SJSA1 (cell line): Measurements from ENCODE around the gene RAB11A. TPM values are rescaled to one million over a fixed set of nuclear protein-coding genes. Genes with fewer than 3 reads are reported as not detected.

Experiments used
- DNase-seq, 2 experiments: peaks; one replicate each; pipeline ENCODE4 v3.0.0-alpha.2; 2015 to 2020; ENCODE audit warnings: low spot score in 2 of 2, low read depth in 1 of 2
- H3K27ac ChIP-seq: fragments of 250-450 bp; sonication (Bioruptor Pico); 2 replicates; pipeline ENCODE4 v1.5.1; 2020; ENCODE audit warnings: mild to moderate bottlenecking, moderate library complexity
- H3K27me3 ChIP-seq: fragments of 250-450 bp; sonication (Bioruptor Pico); replicated peaks from 2 replicates; pipeline ENCODE4 v1.5.1; 2020; ENCODE audit warnings: mild to moderate bottlenecking, moderate library complexity
- H3K36me3 ChIP-seq: fragments of 250-450 bp; sonication (Bioruptor Pico); 2 replicates; pipeline ENCODE4 v1.5.1; 2020; ENCODE audit warnings: mild to moderate bottlenecking
- H3K4me1 ChIP-seq: fragments of 250-450 bp; sonication (Bioruptor Pico); replicated peaks from 2 replicates; pipeline ENCODE4 v1.6.1; 2021; ENCODE audit warnings: mild to moderate bottlenecking
- H3K4me3 ChIP-seq: fragments of 250-450 bp; sonication (Bioruptor Pico); 2 replicates; pipeline ENCODE4 v1.5.1; 2020; ENCODE audit warnings: mild to moderate bottlenecking
- H3K9me3 ChIP-seq: fragments of 250-450 bp; sonication (Bioruptor Pico); replicated peaks from 2 replicates; pipeline ENCODE4 v1.5.1; 2020; ENCODE audit warnings: mild to moderate bottlenecking
- total RNA-seq: library from RNA; depleted of rRNA; stranded (reverse); fragments of >200 nt; shearing (Covaris generic); gene quantifications from 2 replicates; pipeline ENCODE4 v1.2.3, GENCODE V29; 2014; rRNA removed

The RAB11A gene
- total RNA-seq, 1 experiment from 2014 or later = 205 TPM

DNA sequence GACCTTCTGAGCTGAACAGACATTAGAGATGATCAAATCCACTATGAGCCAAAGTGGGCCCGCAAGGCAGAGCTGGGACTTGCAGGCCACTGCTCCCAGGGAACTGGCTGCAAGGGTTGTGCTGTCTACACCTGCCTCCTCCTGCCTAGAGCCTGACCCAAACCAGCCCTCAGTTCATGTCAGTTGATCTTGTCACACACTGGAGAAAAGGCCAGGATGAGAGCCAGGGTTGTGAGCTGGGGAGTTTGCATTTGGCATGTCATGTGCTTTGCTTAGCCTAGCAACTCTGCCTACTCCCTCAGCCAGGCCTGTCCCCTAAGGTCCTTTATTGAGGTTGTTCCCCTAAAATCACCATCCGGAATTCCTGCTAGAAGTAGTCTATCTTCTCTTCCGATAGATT, 67.8 kb downstream of the RAB11A start:
- no peak for DNase-seq
- peaks cover 10% of the 10 kb centered on the region; the same call in 1 of the 2 replicates for H3K27me3 ChIP-seq
- H3K36me3 ChIP-seq = no peaks in the 10 kb centered on the region
- no peak overlapping the region for H3K4me3 ChIP-seq
- H3K27ac ChIP-seq = no peak overlapping the region
- H3K4me1 ChIP-seq = no peaks in the 10 kb centered on the region
- no peaks in the 10 kb centered on the region for H3K9me3 ChIP-seq

DNA sequence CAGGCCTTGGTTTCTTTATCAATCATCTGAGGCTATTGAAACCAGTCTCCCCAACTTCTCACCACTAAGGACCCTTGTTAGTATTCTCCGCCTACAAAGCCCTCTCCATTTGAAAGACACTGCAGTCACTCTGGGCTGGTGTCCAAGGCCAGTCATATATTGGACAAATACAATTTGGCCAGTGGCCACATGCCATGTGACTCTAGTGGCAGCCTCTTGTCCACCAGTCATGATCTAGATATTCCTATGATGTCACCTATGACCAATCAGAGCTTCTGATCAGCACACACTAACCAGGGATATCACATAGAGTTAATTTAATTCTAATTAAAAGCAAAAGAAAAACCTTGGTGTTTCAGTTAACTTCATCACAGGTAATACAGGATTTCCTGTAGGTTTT, 68.2 kb downstream of the RAB11A start:
- no peak overlapping the region for H3K4me3 ChIP-seq
- no peak for DNase-seq
- H3K27ac ChIP-seq = no peak overlapping the region
- H3K27me3 ChIP-seq = peaks cover 10% of the 10 kb centered on the region; the same call in 1 of the 2 replicates
- no peaks in the 10 kb centered on the region for H3K9me3 ChIP-seq
- H3K36me3 ChIP-seq = no peaks in the 10 kb centered on the region
- H3K4me1 ChIP-seq = no peaks in the 10 kb centered on the region

DNA sequence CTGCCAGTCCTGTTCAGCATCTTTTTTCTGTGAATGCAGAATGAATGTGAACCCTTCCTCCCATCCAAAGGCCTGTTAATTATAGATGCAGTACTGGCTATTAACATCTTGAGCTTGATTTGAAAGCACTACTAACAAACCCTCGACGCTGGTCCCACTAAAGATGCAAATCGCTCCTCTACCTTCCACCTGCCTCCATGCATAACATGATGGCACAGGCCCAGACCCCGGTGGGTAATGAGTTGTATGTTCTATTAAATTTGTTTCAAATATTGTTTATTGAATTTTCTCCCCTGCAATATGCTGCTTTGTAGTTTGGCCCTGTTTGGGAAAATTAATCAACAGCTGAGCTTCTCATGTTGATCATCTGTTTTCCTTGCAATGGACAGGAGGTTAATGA, 69.3 kb downstream of the RAB11A start:
- no peaks in the 10 kb centered on the region for H3K9me3 ChIP-seq
- H3K27me3 ChIP-seq = peaks cover 5% of the 10 kb centered on the region; the same call in 1 of the 2 replicates
- H3K4me1 ChIP-seq = no peaks in the 10 kb centered on the region
- no peaks in the 10 kb centered on the region for H3K36me3 ChIP-seq
- no peak overlapping the region for H3K4me3 ChIP-seq
- no peak overlapping the region for H3K27ac ChIP-seq
- DNase-seq = no peak

GRCh38 chr15:65939901-65940617, 70.8 kb downstream of the RAB11A start:
- Histone ChIP-seq H3K4me3 (no peak overlapping the region), H3K9me3 (no peaks in the 10 kb centered on the region), H3K27me3 (no peaks in the 10 kb centered on the region), H3K4me1 (no peaks in the 10 kb centered on the region), H3K36me3 (no peaks in the 10 kb centered on the region), H3K27ac (no peak overlapping the region)
- peak in 1 of 2 experiments; percentile 6 for DNase-seq

- H3K4me1 ChIP-seq = no peaks in the 10 kb centered on the region
- H3K9me3 ChIP-seq = no peaks in the 10 kb centered on the region
- no peak for DNase-seq
- H3K4me3 ChIP-seq = no peak overlapping the region
- H3K27ac ChIP-seq = no peak overlapping the region
- H3K27me3 ChIP-seq = no peaks in the 10 kb centered on the region
- H3K36me3 ChIP-seq = no peaks in the 10 kb centered on the region
Observed at GRCh38 chr15:65940618-65940909, 71.3 kb downstream of the RAB11A start.

Other genes starting within 250 kb of the RAB11A start
- gene SLC24A1, start 247.6 kb upstream of the RAB11A start, total RNA-seq = 6.0 and 8.2 TPM in 2 replicates
- 3.9 and 8.9 TPM in 2 replicates for gene DENND4A, start 77.2 kb upstream of the RAB11A start, total RNA-seq